ENCODE measurements around the gene LYST. TPM values are rescaled to one million over a fixed set of nuclear protein-coding genes. Genes with fewer than 3 reads are reported as not detected.

Gene LYST
- total and polyA plus RNA-seq, 2 donors (not counting 1 experiment from before 2014, with no cell fraction given) = 7.5 to 50.2 TPM

DNA sequence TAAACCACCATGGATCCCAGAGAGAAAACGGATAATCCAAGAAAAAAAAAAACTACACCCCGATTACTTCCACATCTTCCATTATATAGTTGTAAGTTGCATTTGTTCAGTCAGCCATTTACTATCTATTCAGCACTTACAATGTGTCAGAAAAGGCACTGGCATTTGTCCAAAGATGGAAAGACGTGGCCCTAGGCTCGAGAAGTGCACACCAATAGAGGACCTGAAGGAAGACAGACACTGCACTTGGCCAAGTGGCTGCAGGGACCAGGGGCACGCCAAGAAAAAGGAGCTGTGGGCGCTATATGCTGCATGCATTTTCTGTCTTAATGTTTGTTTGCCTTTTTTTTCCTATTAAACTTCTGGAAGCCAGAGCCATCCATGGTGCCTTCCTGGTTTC lies 45.2 kb upstream of the LYST start:
- no peak for DNase-seq (ENCODE audit: low read depth in 2 of 2)

DNA sequence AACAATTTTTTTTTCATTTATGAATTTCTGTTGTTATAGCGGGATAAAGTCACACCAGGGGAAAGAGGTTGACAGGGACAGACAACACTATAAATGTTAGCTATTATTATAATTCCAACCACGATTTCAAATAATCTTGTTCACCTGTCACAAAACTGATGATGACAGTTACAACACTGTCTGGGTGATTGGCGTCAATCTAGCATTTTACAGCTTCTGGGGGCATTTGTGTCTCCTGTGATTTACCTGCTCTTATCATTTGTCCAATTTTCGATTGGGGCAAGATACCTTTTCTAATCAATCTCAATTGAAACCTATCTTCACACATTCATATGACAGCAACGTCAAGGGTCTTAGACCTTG lies 44.6 kb upstream of the LYST start:
- no peaks in the 10 kb centered on the region for H3K27me3 ChIP-seq (ENCODE audit: control insufficient read depth, insufficient read depth, low read length)
- no peak overlapping the region for H3K9ac ChIP-seq (ENCODE audit: insufficient read depth, low read length)
- no peak overlapping the region for H3K27ac ChIP-seq (ENCODE audit: insufficient read depth, low read length)
- no peaks in the 10 kb centered on the region for H4K20me1 ChIP-seq (ENCODE audit: control insufficient read depth, extremely low read depth, insufficient read depth, low read length)
- no peak for DNase-seq (ENCODE audit: low read depth in 2 of 2)
- TF ChIP-seq, protein P1, sequence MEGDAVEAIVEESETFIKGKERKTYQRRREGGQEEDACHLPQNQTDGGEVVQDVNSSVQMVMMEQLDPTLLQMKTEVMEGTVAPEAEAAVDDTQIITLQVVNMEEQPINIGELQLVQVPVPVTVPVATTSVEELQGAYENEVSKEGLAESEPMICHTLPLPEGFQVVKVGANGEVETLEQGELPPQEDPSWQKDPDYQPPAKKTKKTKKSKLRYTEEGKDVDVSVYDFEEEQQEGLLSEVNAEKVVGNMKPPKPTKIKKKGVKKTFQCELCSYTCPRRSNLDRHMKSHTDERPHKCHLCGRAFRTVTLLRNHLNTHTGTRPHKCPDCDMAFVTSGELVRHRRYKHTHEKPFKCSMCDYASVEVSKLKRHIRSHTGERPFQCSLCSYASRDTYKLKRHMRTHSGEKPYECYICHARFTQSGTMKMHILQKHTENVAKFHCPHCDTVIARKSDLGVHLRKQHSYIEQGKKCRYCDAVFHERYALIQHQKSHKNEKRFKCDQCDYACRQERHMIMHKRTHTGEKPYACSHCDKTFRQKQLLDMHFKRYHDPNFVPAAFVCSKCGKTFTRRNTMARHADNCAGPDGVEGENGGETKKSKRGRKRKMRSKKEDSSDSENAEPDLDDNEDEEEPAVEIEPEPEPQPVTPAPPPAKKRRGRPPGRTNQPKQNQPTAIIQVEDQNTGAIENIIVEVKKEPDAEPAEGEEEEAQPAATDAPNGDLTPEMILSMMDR (conservative IDR thresholded peaks at IDR 0.05 in 1 of 2, IDR thresholded peaks at IDR 0.05 in 1 of 2; ENCODE audit: low read depth in 1 of 2, low read length in 2 of 2) = no peak
- TF ChIP-seq EZH2 (IDR thresholded peaks at IDR 0.05; ENCODE audit: low read length, missing control alignments) = no peak
- H3K9me3 ChIP-seq (ENCODE audit: control insufficient read depth, insufficient read depth, low read depth, low read length) = no peaks in the 10 kb centered on the region
- H3K4me2 ChIP-seq (ENCODE audit: extremely low read depth, insufficient read depth, low read length) = no peak overlapping the region
- no peak overlapping the region for H3K4me3 ChIP-seq (replicated peaks in 1 of 4; ENCODE audit: control extremely low read depth in 1 of 4, insufficient read depth in 1 of 4, low read depth in 3 of 4, low read length in 4 of 4)
- peaks cover 19% of the 10 kb centered on the region for H3K4me1 ChIP-seq (ENCODE audit: control insufficient read depth, extremely low read depth, insufficient read depth, low read length)
- H3K36me3 ChIP-seq (ENCODE audit: control insufficient read depth, insufficient read depth, low read length) = no peaks in the 10 kb centered on the region
- H3K79me2 ChIP-seq (ENCODE audit: control insufficient read depth, insufficient read depth, low read length) = no peaks in the 10 kb centered on the region
- H2AFZ ChIP-seq (ENCODE audit: low read length) = no peak overlapping the region

More for the DNA sequence above, 45.2 kb upstream of the LYST start:
- H3K4me3 ChIP-seq (replicated peaks in 1 of 4; ENCODE audit: control extremely low read depth in 1 of 4, insufficient read depth in 1 of 4, low read depth in 3 of 4, low read length in 4 of 4) = no peak overlapping the region
- H3K36me3 ChIP-seq (ENCODE audit: control insufficient read depth, insufficient read depth, low read length) = no peaks in the 10 kb centered on the region
- no peak overlapping the region for H2AFZ ChIP-seq (ENCODE audit: low read length)
- no peaks in the 10 kb centered on the region for H3K9me3 ChIP-seq (ENCODE audit: control insufficient read depth, insufficient read depth, low read depth, low read length)
- no peaks in the 10 kb centered on the region for H3K27me3 ChIP-seq (ENCODE audit: control insufficient read depth, insufficient read depth, low read length)
- H3K9ac ChIP-seq (ENCODE audit: insufficient read depth, low read length) = no peak overlapping the region
- H3K27ac ChIP-seq (ENCODE audit: insufficient read depth, low read length) = no peak overlapping the region
- H3K79me2 ChIP-seq (ENCODE audit: control insufficient read depth, insufficient read depth, low read length) = no peaks in the 10 kb centered on the region
- no peaks in the 10 kb centered on the region for H4K20me1 ChIP-seq (ENCODE audit: control insufficient read depth, extremely low read depth, insufficient read depth, low read length)
- no peak overlapping the region for H3K4me2 ChIP-seq (ENCODE audit: extremely low read depth, insufficient read depth, low read length)
- peaks cover 19% of the 10 kb centered on the region for H3K4me1 ChIP-seq (ENCODE audit: control insufficient read depth, extremely low read depth, insufficient read depth, low read length)
- no peak for TF ChIP-seq EZH2 (IDR thresholded peaks at IDR 0.05; ENCODE audit: low read length, missing control alignments)
- TF ChIP-seq, protein P1 (conservative IDR thresholded peaks at IDR 0.05 in 1 of 2, IDR thresholded peaks at IDR 0.05 in 1 of 2; ENCODE audit: low read depth in 1 of 2, low read length in 2 of 2) = no peak

DNA sequence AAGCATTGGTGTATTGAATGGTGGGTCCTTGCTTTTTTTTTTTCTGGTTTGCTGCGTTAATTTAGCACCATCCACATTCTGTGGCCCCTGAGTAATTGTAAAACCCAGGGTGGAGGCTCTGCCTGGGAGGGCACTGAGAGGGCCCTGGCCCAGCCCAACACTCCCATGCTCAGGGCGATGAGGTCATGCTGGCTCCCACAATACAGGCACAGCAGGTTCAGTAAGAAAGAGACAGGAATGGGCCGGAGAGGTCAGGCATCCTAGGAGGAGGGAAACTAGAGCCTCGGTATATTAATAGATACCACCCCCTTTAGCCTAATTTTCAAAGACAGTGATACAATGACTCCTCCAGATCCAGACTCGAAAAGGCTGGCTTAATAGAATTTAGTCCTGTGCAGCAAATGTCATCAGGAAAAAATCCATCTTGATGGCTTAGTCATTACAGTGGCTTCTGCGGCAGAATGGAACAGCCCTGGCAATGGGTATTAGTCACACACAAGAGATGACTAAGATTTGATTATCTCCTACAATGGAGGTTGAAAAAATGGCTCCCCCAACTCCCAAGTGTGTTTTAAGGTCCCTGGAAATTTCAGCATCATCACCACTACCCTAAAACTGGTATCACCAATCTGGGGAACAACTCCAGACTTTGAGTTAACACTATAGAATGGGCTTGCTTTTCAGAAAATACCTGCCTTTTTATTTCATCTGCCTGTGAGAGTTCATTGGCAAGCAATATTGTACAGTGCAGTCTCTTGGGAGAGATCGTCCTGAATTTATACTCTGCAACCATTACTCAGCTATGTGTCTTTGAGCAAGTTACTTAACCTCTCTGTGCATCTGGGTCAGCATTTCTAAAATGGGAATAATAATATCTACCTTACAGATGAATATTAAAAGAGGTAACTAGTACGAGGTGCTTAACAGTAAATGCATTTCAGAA lies 43.9 kb upstream of the LYST start:
- H3K9ac ChIP-seq (ENCODE audit: insufficient read depth, low read length) = no peak overlapping the region
- no peaks in the 10 kb centered on the region for H3K9me3 ChIP-seq (ENCODE audit: control insufficient read depth, insufficient read depth, low read depth, low read length)
- H3K79me2 ChIP-seq (ENCODE audit: control insufficient read depth, insufficient read depth, low read length) = no peaks in the 10 kb centered on the region
- no peak overlapping the region for H2AFZ ChIP-seq (ENCODE audit: low read length)
- TF ChIP-seq, protein P1 (conservative IDR thresholded peaks at IDR 0.05 in 1 of 2, IDR thresholded peaks at IDR 0.05 in 1 of 2; ENCODE audit: low read depth in 1 of 2, low read length in 2 of 2) = no peak
- TF ChIP-seq EZH2 (IDR thresholded peaks at IDR 0.05; ENCODE audit: low read length, missing control alignments) = no peak
- DNase-seq (ENCODE audit: low read depth in 2 of 2) = peak; percentile 92 to 99
- H3K36me3 ChIP-seq (ENCODE audit: control insufficient read depth, insufficient read depth, low read length) = no peaks in the 10 kb centered on the region
- peak overlapping the region; percentile 64 for H3K27ac ChIP-seq (ENCODE audit: insufficient read depth, low read length)
- no peaks in the 10 kb centered on the region for H4K20me1 ChIP-seq (ENCODE audit: control insufficient read depth, extremely low read depth, insufficient read depth, low read length)
- H3K4me3 ChIP-seq (replicated peaks in 1 of 4; ENCODE audit: control extremely low read depth in 1 of 4, insufficient read depth in 1 of 4, low read depth in 3 of 4, low read length in 4 of 4) = no peak overlapping the region
- no peaks in the 10 kb centered on the region for H3K27me3 ChIP-seq (ENCODE audit: control insufficient read depth, insufficient read depth, low read length)
- peak overlapping the region; percentile 3 for H3K4me2 ChIP-seq (ENCODE audit: extremely low read depth, insufficient read depth, low read length)
- H3K4me1 ChIP-seq (ENCODE audit: control insufficient read depth, extremely low read depth, insufficient read depth, low read length) = peaks cover 19% of the 10 kb centered on the region

Data from fibroblast of lung (primary cell).